ENCODE data around the gene CERS6. TPM values are rescaled to one million over a fixed set of nuclear protein-coding genes. Genes with fewer than 3 reads are reported as not detected.
A peak's percentile ranks its signal among the peaks of the same experiment; 100 is the strongest.

Gene CERS6
- total and polyA plus RNA-seq, 10 donors = 2.5 to 22.3 (median 12.8) TPM

DNA sequence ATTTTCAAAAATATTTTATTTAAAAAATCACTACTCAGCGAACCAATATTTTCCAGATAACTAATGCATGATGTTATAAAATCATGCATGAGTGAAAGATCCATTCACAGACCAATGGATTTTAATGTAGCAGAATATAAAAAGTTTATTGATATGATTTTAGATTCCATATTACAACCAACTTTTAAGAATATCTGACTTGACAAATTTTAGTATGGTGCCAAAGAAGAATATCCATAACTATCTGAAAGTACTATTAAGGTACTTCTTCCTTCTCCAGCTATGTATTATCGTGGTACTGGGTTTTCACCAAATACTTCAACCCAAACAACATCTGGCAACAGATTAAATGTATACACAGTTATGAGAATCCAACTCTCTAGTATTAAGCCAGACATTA is 246.5 kb downstream of the CERS6 start:
- intact Hi-C loops (cut with DNase I; ENCODE audit: low total_unique reads) = no loop called here
- H3K4me3 ChIP-seq = no peak overlapping the region
- no peak for TF ChIP-seq POLR2AphosphoS5 (IDR thresholded peaks at IDR 0.05)
- no peak for TF ChIP-seq POLR2A (IDR thresholded peaks at IDR 0.05)
- TF ChIP-seq, protein P1, sequence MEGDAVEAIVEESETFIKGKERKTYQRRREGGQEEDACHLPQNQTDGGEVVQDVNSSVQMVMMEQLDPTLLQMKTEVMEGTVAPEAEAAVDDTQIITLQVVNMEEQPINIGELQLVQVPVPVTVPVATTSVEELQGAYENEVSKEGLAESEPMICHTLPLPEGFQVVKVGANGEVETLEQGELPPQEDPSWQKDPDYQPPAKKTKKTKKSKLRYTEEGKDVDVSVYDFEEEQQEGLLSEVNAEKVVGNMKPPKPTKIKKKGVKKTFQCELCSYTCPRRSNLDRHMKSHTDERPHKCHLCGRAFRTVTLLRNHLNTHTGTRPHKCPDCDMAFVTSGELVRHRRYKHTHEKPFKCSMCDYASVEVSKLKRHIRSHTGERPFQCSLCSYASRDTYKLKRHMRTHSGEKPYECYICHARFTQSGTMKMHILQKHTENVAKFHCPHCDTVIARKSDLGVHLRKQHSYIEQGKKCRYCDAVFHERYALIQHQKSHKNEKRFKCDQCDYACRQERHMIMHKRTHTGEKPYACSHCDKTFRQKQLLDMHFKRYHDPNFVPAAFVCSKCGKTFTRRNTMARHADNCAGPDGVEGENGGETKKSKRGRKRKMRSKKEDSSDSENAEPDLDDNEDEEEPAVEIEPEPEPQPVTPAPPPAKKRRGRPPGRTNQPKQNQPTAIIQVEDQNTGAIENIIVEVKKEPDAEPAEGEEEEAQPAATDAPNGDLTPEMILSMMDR (IDR thresholded peaks at IDR 0.05 in 8 of 11, conservative IDR thresholded peaks at IDR 0.05 in 3 of 11) = no peak

DNA sequence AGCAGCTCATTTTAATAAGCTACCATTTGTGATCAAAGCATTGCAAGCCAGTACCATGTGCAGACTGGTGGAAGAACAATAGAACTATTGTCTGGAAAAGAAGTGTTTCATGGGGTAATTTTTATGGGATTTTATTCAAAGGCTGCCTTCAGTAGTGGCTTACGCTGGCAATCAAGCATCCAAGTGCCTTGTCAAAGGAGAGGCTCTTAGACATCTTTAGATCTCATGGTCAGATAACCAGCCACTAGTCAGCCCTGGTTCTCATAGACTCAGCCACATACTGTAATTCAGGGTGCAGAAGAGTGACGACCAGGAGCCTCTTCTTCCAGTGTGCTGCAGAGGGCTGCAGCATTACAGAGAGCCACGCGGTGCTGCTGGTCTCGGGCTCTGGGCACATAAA is 247.9 kb downstream of the CERS6 start:
- intact Hi-C loops (cut with DNase I; ENCODE audit: low total_unique reads) = no loop called here
- WGBS, 5 donors = 86 to 100% (median 91%) methylated on average over 1 to 5 of the region's 5 CpGs
- H3K9me3 ChIP-seq = no peaks in the 10 kb centered on the region
- no peaks in the 10 kb centered on the region for H3K27me3 ChIP-seq (replicated peaks in 1 of 7)
- no peaks in the 10 kb centered on the region for H3K36me3 ChIP-seq
- peaks cover 0 to 5% (median 0%) of the 10 kb centered on the region in 6 donors for H3K4me1 ChIP-seq
- no peak for DNase-seq
- no peak overlapping the region for H3K27ac ChIP-seq
- H3K4me3 ChIP-seq = no peak overlapping the region
- TF ChIP-seq, protein P1 (IDR thresholded peaks at IDR 0.05 in 8 of 11, conservative IDR thresholded peaks at IDR 0.05 in 3 of 11) = no peak
- TF ChIP-seq POLR2AphosphoS5 (IDR thresholded peaks at IDR 0.05) = no peak
- TF ChIP-seq POLR2A (IDR thresholded peaks at IDR 0.05) = no peak

More for the DNA sequence above, 246.5 kb downstream of the CERS6 start:
- Histone ChIP-seq H3K4me1 (peaks cover 0 to 5% (median 0%) of the 10 kb centered on the region in 6 donors), H3K36me3 (peaks cover 0 to 3% (median 0%) of the 10 kb centered on the region in 6 donors), H3K27me3 (replicated peaks in 1 of 7) (no peaks in the 10 kb centered on the region), H3K27ac (no peak overlapping the region), H3K9me3 (no peaks in the 10 kb centered on the region)
- no peak for DNase-seq
- 91 to 98% (median 97%) methylated on average over 2 of the region's 2 CpGs for WGBS, 5 donors

DNA sequence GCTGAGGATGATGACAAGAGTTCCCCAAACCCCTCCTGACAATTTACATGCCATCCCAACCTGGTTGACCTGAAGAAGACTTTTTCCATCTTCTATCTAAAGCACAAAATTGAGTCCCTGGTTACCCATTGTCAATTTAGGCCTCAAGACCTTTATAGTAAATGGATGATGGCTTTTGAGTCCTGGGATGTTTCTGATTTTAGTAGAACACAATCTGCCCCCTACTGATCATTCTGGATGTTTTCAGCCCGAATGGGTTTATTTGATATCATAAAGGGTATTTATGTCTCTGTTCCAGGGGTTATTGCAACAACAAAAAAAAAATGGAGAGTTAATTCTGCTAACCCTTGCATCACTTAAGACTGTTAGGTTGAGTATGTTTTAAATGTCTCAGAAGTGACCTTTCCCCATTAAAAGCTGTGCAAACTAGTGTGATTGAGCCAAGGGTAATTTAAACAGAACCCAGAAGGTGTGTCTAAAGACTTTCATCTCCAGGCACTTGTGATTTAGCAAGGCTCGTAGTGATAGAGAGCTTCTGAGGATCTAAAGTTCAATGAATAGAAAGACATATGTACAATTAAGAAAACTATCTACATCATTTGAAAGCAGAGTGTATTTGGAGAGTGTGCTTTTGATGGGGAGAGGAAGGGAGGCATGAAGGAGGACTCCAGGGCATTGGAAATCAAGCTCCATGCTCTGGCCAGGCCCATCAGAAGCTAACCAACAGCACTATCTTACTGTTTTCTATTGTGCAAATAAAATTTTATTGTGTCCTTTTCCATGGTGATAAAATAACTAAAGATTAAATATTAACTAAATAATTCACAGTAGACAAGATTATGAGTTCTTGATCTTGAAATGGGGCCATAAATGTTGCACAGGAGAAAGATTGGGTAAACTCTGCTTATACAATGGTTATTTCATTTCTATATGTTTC is 249.7 kb downstream of the CERS6 start:
- intact Hi-C loops (cut with DNase I; ENCODE audit: low total_unique reads) = no loop called here
- DNase-seq = no peak
- H3K9me3 ChIP-seq = no peaks in the 10 kb centered on the region
- no peaks in the 10 kb centered on the region for H3K36me3 ChIP-seq
- TF ChIP-seq, protein P1 (IDR thresholded peaks at IDR 0.05 in 8 of 11, conservative IDR thresholded peaks at IDR 0.05 in 3 of 11) = peak in 3 of 11 experiments; percentile 15 to 37 (median 28)
- TF ChIP-seq POLR2AphosphoS5 (IDR thresholded peaks at IDR 0.05) = no peak
- H3K27ac ChIP-seq = no peak overlapping the region
- H3K4me3 ChIP-seq = no peak overlapping the region
- no peaks in the 10 kb centered on the region for H3K27me3 ChIP-seq (replicated peaks in 1 of 7)
- no peaks in the 10 kb centered on the region for H3K4me1 ChIP-seq
- WGBS, 5 donors = 63 to 80% (median 71%) methylated on average over 2 of the region's 2 CpGs

DNA sequence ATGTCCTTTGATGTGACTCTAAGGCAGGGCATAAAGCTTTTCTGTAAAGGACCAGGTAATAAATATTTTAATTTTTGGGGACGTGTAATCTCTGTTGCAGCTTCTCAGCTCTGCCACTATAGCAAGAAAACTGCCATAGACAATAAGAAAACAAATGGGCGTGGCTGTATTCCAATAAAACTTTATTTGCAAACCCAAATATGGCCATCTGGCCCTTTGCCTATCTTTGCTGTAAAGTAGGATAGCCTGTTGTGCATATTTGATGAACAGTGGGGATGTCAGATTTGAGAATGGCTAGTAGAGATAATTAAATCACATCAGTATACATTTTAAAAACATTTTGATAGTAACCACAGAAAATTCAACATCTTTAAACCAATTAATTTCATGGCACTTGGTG is 250.7 kb downstream of the CERS6 start:
- Histone ChIP-seq H3K36me3 (no peaks in the 10 kb centered on the region), H3K9me3 (no peaks in the 10 kb centered on the region), H3K27ac (no peak overlapping the region), H3K4me3 (no peak overlapping the region), H3K4me1 (peaks cover 0 to 2% (median 0%) of the 10 kb centered on the region in 6 donors), H3K27me3 (replicated peaks in 1 of 7) (no peaks in the 10 kb centered on the region)
- WGBS, 5 donors = 83 to 97% (median 97%) methylated on average over 2 of the region's 2 CpGs
- no peak for TF ChIP-seq POLR2AphosphoS5 (IDR thresholded peaks at IDR 0.05)
- TF ChIP-seq, protein P1 (IDR thresholded peaks at IDR 0.05 in 8 of 11, conservative IDR thresholded peaks at IDR 0.05 in 3 of 11) = no peak
- TF ChIP-seq POLR2A (IDR thresholded peaks at IDR 0.05) = no peak
- intact Hi-C loops (cut with DNase I; ENCODE audit: low total_unique reads) = no loop called here
- no peak for DNase-seq

Measured in spleen (tissue), 11 donors.